HCT116 (cell line): ENCODE data around the gene NR6A1. TPM values are rescaled to one million over a fixed set of nuclear protein-coding genes. Genes with fewer than 3 reads are reported as not detected.

ENCODE experiments used
- ATAC-seq: fragments of 200-7000 bp; cut with Tn5 transposase; 2 replicates; pipeline ENCODE4 v1.9.1; 2020; ENCODE audit warnings: mild to moderate bottlenecking, moderate library complexity
- BruUV-seq: library from RNA; stranded (reverse); fragments of 400-500 nt; replicated peaks from 2 replicates; lab custom pipeline; 2021; lab: Mats Ljungman, UMichigan
- CTCF ChIA-PET: fragments of 300-600 bp; sonication (Branson Sonifier 250); formaldehyde crosslinking; loops from one replicate; lab custom pipeline; 2021; ENCODE audit warnings: antibody characterized with exemption; lab: Charles Lee
- POLR2A ChIA-PET: fragments of 300-600, 350-600 bp; sonication (Branson Sonifier 250); formaldehyde crosslinking; loops from one replicate; lab custom pipeline; 2021; ENCODE audit warnings: antibody characterized with exemption; lab: Charles Lee
- RAD21 ChIA-PET, 2 experiments: fragments of 300-600 bp; sonication (Branson Sonifier 250); formaldehyde crosslinking; loops; one replicate each; lab custom pipeline; 2023; ENCODE audit warnings: low total read pairs in 2 of 2; ENCODE audit not compliant: uncharacterized antibody in 2 of 2, unreplicated experiment in 2 of 2, low non-redundant PET in 1 of 2; lab: Charles Lee
- DNase-seq: peaks from one replicate; pipeline ENCODE4 v3.0.0-alpha.2; 2010; ENCODE audit warnings: low read depth, low spot score
- H2AFZ ChIP-seq: fragments of 200-600 bp; shearing (Covaris generic), sonication (generic); 2 replicates; pipeline ENCODE4 v1.6.1; 2017; ENCODE audit warnings: low read depth, mixed run types, mixed read lengths, antibody characterized with exemption, low read length; ENCODE audit not compliant: poor library complexity, severe bottlenecking
- H3K27ac ChIP-seq: 2 replicates; pipeline ENCODE4 v1.5.1; 2012; ENCODE audit warnings: low read depth, low read length
- H3K27me3 ChIP-seq: fragments of 200-600 bp; sonication (generic); 2 replicates; pipeline ENCODE4 v1.6.1; 2016; ENCODE audit warnings: mixed run types, low read length, mixed read lengths; ENCODE audit not compliant: insufficient read depth
- H3K36me3 ChIP-seq, 2 experiments: fragments of 200-500 bp in 1 of 2; fragments of 200-600 bp in 1 of 2; sonication (Bioruptor generic) in 1 of 2; sonication (generic) in 1 of 2; 2 replicates each; pipeline versions ENCODE4 v1.5.1 to v1.6.1; 2014 to 2016; ENCODE audit warnings: low read length in 2 of 2, inconsistent platforms in 1 of 2, mixed read lengths in 1 of 2, mixed run types in 1 of 2; ENCODE audit not compliant: insufficient read depth in 2 of 2, control insufficient read depth in 1 of 2
- H3K4me1 ChIP-seq, 2 experiments: fragments of 200-600 bp in 1 of 2; sonication (generic) in 1 of 2; 2 replicates each; pipeline versions ENCODE4 v1.5.1 to v1.6.1; 2012 to 2017; ENCODE audit warnings: low read length in 2 of 2, inconsistent platforms in 1 of 2, mild to moderate bottlenecking in 1 of 2, mixed read lengths in 1 of 2, mixed run types in 1 of 2, moderate library complexity in 1 of 2; ENCODE audit not compliant: insufficient read depth in 2 of 2, control insufficient read depth in 1 of 2
- H3K4me2 ChIP-seq: fragments of 200-600 bp; sonication (generic); 2 replicates; pipeline ENCODE4 v1.6.1; 2017; ENCODE audit warnings: mixed run types, low read length, mixed read lengths
- H3K4me3 ChIP-seq, 2 experiments: fragments of 200-600 bp in 1 of 2; sonication (generic) in 1 of 2; replicated peaks in 1 of 2; 2 replicates each; pipeline ENCODE4 v1.5.1; 2011 to 2016; ENCODE audit warnings: low read length in 2 of 2, control low read depth in 1 of 2, low read depth in 1 of 2, mild to moderate bottlenecking in 1 of 2, mixed read lengths in 1 of 2, mixed run types in 1 of 2
- H3K79me2 ChIP-seq: fragments of 200-600 bp; sonication (generic); 2 replicates; pipeline ENCODE4 v1.6.1; 2017; ENCODE audit warnings: mild to moderate bottlenecking, mixed run types, low read length, moderate library complexity, mixed read lengths; ENCODE audit not compliant: insufficient read depth
- H3K9ac ChIP-seq: fragments of 200-600 bp; sonication (generic); 2 replicates; pipeline ENCODE4 v1.6.1; 2016; ENCODE audit warnings: low read length, mixed read lengths
- H3K9me2 ChIP-seq: fragments of 200-600 bp; sonication (generic), shearing (Covaris generic); 2 replicates; pipeline ENCODE4 v1.6.1; 2017; ENCODE audit warnings: mixed run types, mild to moderate bottlenecking, moderate library complexity; ENCODE audit not compliant: insufficient read depth
- H3K9me3 ChIP-seq, 2 experiments: fragments of 200-500 bp in 1 of 2; fragments of 200-600 bp in 1 of 2; sonication (Bioruptor generic) in 1 of 2; sonication (generic) in 1 of 2; 2 replicates each; pipeline ENCODE4 v1.6.1; 2014 to 2017; ENCODE audit warnings: low read length in 2 of 2, mixed read lengths in 2 of 2, inconsistent platforms in 1 of 2, low read depth in 1 of 2, mild to moderate bottlenecking in 1 of 2, mixed run types in 1 of 2, moderate library complexity in 1 of 2; ENCODE audit not compliant: control insufficient read depth in 1 of 2, insufficient read depth in 1 of 2
- H4K20me1 ChIP-seq: fragments of 200-600 bp; sonication (generic), shearing (Covaris generic); 2 replicates; pipeline ENCODE4 v1.6.1; 2017; ENCODE audit warnings: mixed run types, mild to moderate bottlenecking, moderate library complexity; ENCODE audit not compliant: insufficient read depth
- ATF3 ChIP-seq: IDR thresholded peaks from 2 replicates; pipeline ENCODE4 v1.6.1; 2012
- CEBPB ChIP-seq: IDR thresholded peaks from 2 replicates; pipeline ENCODE4 v1.6.1; 2012; ENCODE audit warnings: low read depth
- EGR1 ChIP-seq: IDR thresholded peaks from 2 replicates; pipeline ENCODE4 v1.6.1; 2012; ENCODE audit warnings: low read depth
- ELF1 ChIP-seq: IDR thresholded peaks from 2 replicates; pipeline ENCODE4 v1.6.1; 2012; ENCODE audit warnings: low read depth, borderline replicate concordance
- EZH2 ChIP-seq: fragments of 200-600 bp; sonication (generic); IDR thresholded peaks from 2 replicates; pipeline ENCODE4 v1.6.1; 2017; ENCODE audit warnings: antibody characterized with exemption, mixed run types
- EZH2phosphoT487 ChIP-seq: fragments of 200-600 bp; IDR thresholded peaks from 2 replicates; pipeline ENCODE4 v1.6.1; 2018; ENCODE audit warnings: antibody characterized with exemption, borderline replicate concordance
- FOSL1 ChIP-seq: IDR thresholded peaks from 2 replicates; pipeline ENCODE4 v1.6.1; 2012; ENCODE audit warnings: low read depth
- JUND ChIP-seq: IDR thresholded peaks from 2 replicates; pipeline ENCODE4 v1.6.1; 2012
- POLR2A ChIP-seq: IDR thresholded peaks from 2 replicates; pipeline ENCODE4 v1.7.0; 2011; ENCODE audit warnings: borderline replicate concordance; ENCODE audit not compliant: insufficient read depth, insufficient read length; ENCODE audit errors: extremely low read depth
- RAD21 ChIP-seq: IDR thresholded peaks from 2 replicates; pipeline ENCODE4 v1.6.1; 2012; ENCODE audit warnings: low read depth, mild to moderate bottlenecking
- SIN3A ChIP-seq: IDR thresholded peaks from 2 replicates; pipeline ENCODE4 v1.6.1; 2012; ENCODE audit warnings: low read depth
- SP1 ChIP-seq: IDR thresholded peaks from 2 replicates; pipeline ENCODE4 v1.6.1; 2012; ENCODE audit warnings: low read depth
- SRF ChIP-seq: IDR thresholded peaks from 2 replicates; pipeline ENCODE4 v1.6.1; 2012; ENCODE audit warnings: low read depth
- TCF7L2 ChIP-seq: IDR thresholded peaks from 2 replicates; pipeline ENCODE4 v1.7.0; 2011; ENCODE audit warnings: borderline replicate concordance, inconsistent platforms; ENCODE audit not compliant: insufficient read depth, insufficient read length; ENCODE audit errors: extremely low read depth
- YY1 ChIP-seq: IDR thresholded peaks from 2 replicates; pipeline ENCODE4 v1.6.1; 2011; ENCODE audit warnings: low read length, low read depth, moderate library complexity, mild to moderate bottlenecking; ENCODE audit not compliant: insufficient replicate concordance; ENCODE audit errors: extremely low read depth
- ZNF274 ChIP-seq: fragments of 200-500 bp; sonication (Bioruptor generic); IDR thresholded peaks from 2 replicates; pipeline ENCODE4 v1.6.1; 2014; ENCODE audit warnings: mild to moderate bottlenecking, low read depth, low read length, inconsistent platforms
- intact Hi-C: fragments of 100-400 bp; cut with micrococcal nuclease; formaldehyde crosslinking; loops from 2 replicates; pipeline ENCODE4 v1.10.0; 2022
- total RNA-seq: library from RNA; stranded (reverse); gene quantifications from one replicate; pipeline ENCODE4 v1.2.1, GENCODE V29; 2021; ENCODE audit not compliant: unreplicated experiment
- TF ChIP-seq, protein P1 (sequence below): IDR thresholded peaks from 2 replicates; pipeline ENCODE4 v1.6.1; 2012
- TF ChIP-seq, protein P2 (sequence below): IDR thresholded peaks from 2 replicates; pipeline ENCODE4 v1.6.1; 2012; ENCODE audit warnings: low read depth

The NR6A1 gene
- total RNA-seq, 1 experiment from 2014 or later: 9.9 TPM

GRCh38 chr9:124813041-124813440 is 41.9 kb upstream of the NR6A1 start:
- no peak overlapping the region for H3K4me3 ChIP-seq
- no TSS peak for BruUV-seq
- H3K4me2 ChIP-seq: peak overlapping the region; percentile 98
- no peaks in the 10 kb centered on the region for H3K9me2 ChIP-seq
- peaks cover 48 to 65% of the 10 kb centered on the region in 2 experiments for H3K4me1 ChIP-seq
- no peaks in the 10 kb centered on the region for H3K36me3 ChIP-seq
- H3K9ac ChIP-seq: peak overlapping the region; percentile 75; the same call in 1 of the 2 replicates
- RAD21 ChIA-PET: no interaction called here
- intact Hi-C loops: loop anchor here (2.0 kb wide), 1 partner anchor 40 kb away; the partner anchor contains the start of gene WDR38
- CTCF ChIA-PET: interaction anchor here (1.8 to 2.6 kb wide), 2 partner anchors 27 to 41 kb away, joined by 5 to 15 read pairs; no protein-coding TSS in a partner anchor
- H3K9me3 ChIP-seq: no peaks in the 10 kb centered on the region
- no peak for DNase-seq
- H3K27ac ChIP-seq: peak overlapping the region; percentile 91
- no peak for TF ChIP-seq CEBPB
- TF ChIP-seq POLR2A: no peak
- no peak for TF ChIP-seq RAD21
- TF ChIP-seq SIN3A: no peak
- no peak for TF ChIP-seq EZH2
- no peak for TF ChIP-seq EGR1
- TF ChIP-seq FOSL1: no peak
- TF ChIP-seq TCF7L2: no peak
- TF ChIP-seq, protein P1, sequence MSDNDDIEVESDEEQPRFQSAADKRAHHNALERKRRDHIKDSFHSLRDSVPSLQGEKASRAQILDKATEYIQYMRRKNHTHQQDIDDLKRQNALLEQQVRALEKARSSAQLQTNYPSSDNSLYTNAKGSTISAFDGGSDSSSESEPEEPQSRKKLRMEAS: no peak
- no peak for TF ChIP-seq ATF3
- TF ChIP-seq ELF1: no peak
- no peak for TF ChIP-seq JUND
- TF ChIP-seq YY1: no peak
- TF ChIP-seq SRF: no peak
- TF ChIP-seq SP1: no peak
- TF ChIP-seq EZH2phosphoT487: no peak
- TF ChIP-seq, protein P2, sequence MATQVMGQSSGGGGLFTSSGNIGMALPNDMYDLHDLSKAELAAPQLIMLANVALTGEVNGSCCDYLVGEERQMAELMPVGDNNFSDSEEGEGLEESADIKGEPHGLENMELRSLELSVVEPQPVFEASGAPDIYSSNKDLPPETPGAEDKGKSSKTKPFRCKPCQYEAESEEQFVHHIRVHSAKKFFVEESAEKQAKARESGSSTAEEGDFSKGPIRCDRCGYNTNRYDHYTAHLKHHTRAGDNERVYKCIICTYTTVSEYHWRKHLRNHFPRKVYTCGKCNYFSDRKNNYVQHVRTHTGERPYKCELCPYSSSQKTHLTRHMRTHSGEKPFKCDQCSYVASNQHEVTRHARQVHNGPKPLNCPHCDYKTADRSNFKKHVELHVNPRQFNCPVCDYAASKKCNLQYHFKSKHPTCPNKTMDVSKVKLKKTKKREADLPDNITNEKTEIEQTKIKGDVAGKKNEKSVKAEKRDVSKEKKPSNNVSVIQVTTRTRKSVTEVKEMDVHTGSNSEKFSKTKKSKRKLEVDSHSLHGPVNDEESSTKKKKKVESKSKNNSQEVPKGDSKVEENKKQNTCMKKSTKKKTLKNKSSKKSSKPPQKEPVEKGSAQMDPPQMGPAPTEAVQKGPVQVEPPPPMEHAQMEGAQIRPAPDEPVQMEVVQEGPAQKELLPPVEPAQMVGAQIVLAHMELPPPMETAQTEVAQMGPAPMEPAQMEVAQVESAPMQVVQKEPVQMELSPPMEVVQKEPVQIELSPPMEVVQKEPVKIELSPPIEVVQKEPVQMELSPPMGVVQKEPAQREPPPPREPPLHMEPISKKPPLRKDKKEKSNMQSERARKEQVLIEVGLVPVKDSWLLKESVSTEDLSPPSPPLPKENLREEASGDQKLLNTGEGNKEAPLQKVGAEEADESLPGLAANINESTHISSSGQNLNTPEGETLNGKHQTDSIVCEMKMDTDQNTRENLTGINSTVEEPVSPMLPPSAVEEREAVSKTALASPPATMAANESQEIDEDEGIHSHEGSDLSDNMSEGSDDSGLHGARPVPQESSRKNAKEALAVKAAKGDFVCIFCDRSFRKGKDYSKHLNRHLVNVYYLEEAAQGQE: no peak
- TF ChIP-seq ZNF274: no peak
- no peak for ATAC-seq
- no peaks in the 10 kb centered on the region for H3K27me3 ChIP-seq
- H2AFZ ChIP-seq: no peak overlapping the region
- no peaks in the 10 kb centered on the region for H4K20me1 ChIP-seq
- no peaks in the 10 kb centered on the region for H3K79me2 ChIP-seq
- POLR2A ChIA-PET: interaction anchor here (1.7 kb wide), 1 partner anchor 20 kb away, joined by 5 read pairs; no protein-coding TSS in a partner anchor
